ENCODE measurements around the gene PNPLA7. TPM values are rescaled to one million over a fixed set of nuclear protein-coding genes. Genes with fewer than 3 reads are reported as not detected.
"Not testable (repeated sequence)": the region's sequence is repeated elsewhere in the genome, so short reads cannot be mapped to it uniquely, and the experiment has no call there.

PNPLA7 gene
- total and polyA plus RNA-seq, 10 donors: 5.1 to 22.7 (median 10.7) TPM

- no peaks in the 10 kb centered on the region for H3K9me3 ChIP-seq
- no peak overlapping the region for H3K4me3 ChIP-seq
- 86 to 94% (median 92%) methylated on average over 4 to 30 of the region's 30 CpGs for WGBS, 5 donors
- no peak overlapping the region for H3K27ac ChIP-seq
- H3K27me3 ChIP-seq (replicated peaks in 1 of 7): no peaks in the 10 kb centered on the region
- intact Hi-C loops (cut with DNase I; ENCODE audit: low total_unique reads): no loop called here
- H3K36me3 ChIP-seq: peaks cover 0 to 5% (median 0%) of the 10 kb centered on the region in 6 donors
- DNase-seq: no peak
- TF ChIP-seq CTCF (IDR thresholded peaks at IDR 0.05 in 8 of 11, conservative IDR thresholded peaks at IDR 0.05 in 3 of 11) (no peak), POLR2A (IDR thresholded peaks at IDR 0.05) (no peak), POLR2AphosphoS5 (IDR thresholded peaks at IDR 0.05) (no peak)
- no peaks in the 10 kb centered on the region for H3K4me1 ChIP-seq
Observed at GRCh38 chr9:137514691-137515337, 35.4 kb downstream of the PNPLA7 start.

- H3K27me3 ChIP-seq (replicated peaks in 1 of 7); H3K4me3 ChIP-seq; H3K9me3 ChIP-seq; H3K27ac ChIP-seq; H3K4me1 ChIP-seq; H3K36me3 ChIP-seq; intact Hi-C loops (cut with DNase I; ENCODE audit: low total_unique reads): not testable (repeated sequence)
- peak; percentile 56 for DNase-seq
- WGBS, 5 donors: 82 to 91% (median 90%) methylated on average over 27 to 42 of the region's 42 CpGs
Observed at GRCh38 chr9:137513801-137514570, 36.2 kb downstream of the PNPLA7 start.

DNA sequence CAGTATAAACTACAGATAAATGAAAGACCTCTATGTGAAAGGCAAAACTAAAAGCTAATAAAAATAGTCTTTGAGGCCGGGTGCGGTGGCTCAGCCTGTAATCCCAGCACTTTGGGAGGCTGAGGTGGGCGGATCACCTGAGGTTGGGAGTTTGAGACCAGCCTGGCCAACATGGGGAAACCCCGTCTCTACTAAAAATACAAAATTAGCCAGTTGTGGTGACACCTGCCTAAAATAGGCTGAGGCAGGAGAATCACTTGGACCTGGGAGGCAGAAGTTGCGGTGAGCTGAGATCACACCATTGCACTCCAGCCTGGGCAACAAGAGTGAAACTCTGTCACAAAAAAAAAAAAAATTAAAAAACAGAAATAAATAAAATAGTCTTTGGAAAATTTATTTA is 37.1 kb downstream of the PNPLA7 start:
- H3K27ac ChIP-seq; H3K4me1 ChIP-seq; intact Hi-C loops (cut with DNase I; ENCODE audit: low total_unique reads); H3K27me3 ChIP-seq (replicated peaks in 1 of 7); H3K4me3 ChIP-seq; H3K9me3 ChIP-seq; H3K36me3 ChIP-seq: not testable (repeated sequence)
- WGBS, 5 donors: 77 to 88% (median 84%) methylated on average over 5 of the region's 5 CpGs
- DNase-seq: peak; percentile 8

DNA sequence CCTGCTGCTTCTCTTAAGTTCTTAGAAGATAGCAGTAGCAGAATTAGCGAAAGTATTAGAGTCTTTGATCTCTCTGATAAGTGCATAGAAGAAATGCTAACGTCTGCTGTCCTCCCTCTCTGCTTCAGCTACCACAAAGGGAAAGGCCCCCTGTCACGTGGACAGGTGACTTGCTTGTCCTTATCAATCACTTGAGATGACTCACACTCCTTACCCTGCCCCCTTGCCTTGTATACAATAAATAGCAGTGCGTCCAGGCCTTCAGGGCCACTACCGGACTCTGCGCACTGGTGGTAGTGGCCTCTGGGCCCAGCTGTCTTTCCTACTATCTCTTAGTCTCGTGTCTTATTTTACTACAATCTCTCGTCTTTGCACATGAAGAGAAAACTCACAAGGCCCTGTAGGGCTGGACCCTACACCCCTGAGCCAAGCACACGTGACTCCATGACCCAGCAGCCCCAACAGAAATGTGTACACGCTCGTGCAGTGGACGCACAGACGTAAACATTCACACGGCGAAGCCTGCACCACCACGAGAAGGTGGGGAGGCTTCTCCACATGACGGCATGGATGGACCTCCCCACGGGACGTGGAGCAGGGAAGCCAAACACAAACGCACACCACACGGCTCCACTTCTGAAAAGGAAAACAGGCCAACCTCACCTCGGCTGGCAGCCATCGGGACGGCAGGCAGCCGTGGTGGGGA is 38.3 kb downstream of the PNPLA7 start:
- WGBS, 5 donors: 86 to 94% (median 92%) methylated on average over 25 of the region's 25 CpGs
- no peak for TF ChIP-seq POLR2A (IDR thresholded peaks at IDR 0.05)
- no peak for TF ChIP-seq CTCF (IDR thresholded peaks at IDR 0.05 in 8 of 11, conservative IDR thresholded peaks at IDR 0.05 in 3 of 11)
- no peak for TF ChIP-seq POLR2AphosphoS5 (IDR thresholded peaks at IDR 0.05)
- Histone ChIP-seq H3K27me3 (replicated peaks in 1 of 7) (no peaks in the 10 kb centered on the region), H3K36me3 (peaks cover 0 to 7% (median 0%) of the 10 kb centered on the region in 6 donors), H3K4me3 (no peak overlapping the region), H3K9me3 (no peaks in the 10 kb centered on the region), H3K4me1 (no peaks in the 10 kb centered on the region), H3K27ac (no peak overlapping the region)
- intact Hi-C loops (cut with DNase I; ENCODE audit: low total_unique reads): no loop called here
- DNase-seq: peak; percentile 51

GRCh38 chr9:137511126-137511525 is 39.1 kb downstream of the PNPLA7 start:
- DNase-seq: peak; percentile 55
- 86 to 98% (median 94%) methylated on average over 17 to 22 of the region's 22 CpGs for WGBS, 5 donors
- H3K27me3 ChIP-seq (replicated peaks in 1 of 7); H3K27ac ChIP-seq; H3K4me1 ChIP-seq; H3K9me3 ChIP-seq; intact Hi-C loops (cut with DNase I; ENCODE audit: low total_unique reads); H3K4me3 ChIP-seq; H3K36me3 ChIP-seq: not testable (repeated sequence)

Measured in spleen (tissue), 11 donors.